Astrocyte of the cerebellum (primary cell): ENCODE data around the gene NRDE2.
A peak's percentile ranks its signal among the peaks of the same experiment; 100 is the strongest.
"Not testable (repeated sequence)": the region's sequence is repeated elsewhere in the genome, so short reads cannot be mapped to it uniquely, and the experiment has no call there.

Source experiments
- DNase-seq: peaks from one replicate; pipeline ENCODE4 v3.0.0-alpha.2; 2011; ENCODE audit warnings: low read depth
- H3K4me3 ChIP-seq: 2 replicates; pipeline ENCODE4 v1.5.1; 2011; ENCODE audit warnings: mild to moderate bottlenecking, low read depth, low read length, moderate library complexity
- CTCF ChIP-seq: IDR thresholded peaks from 2 replicates; pipeline ENCODE4 v1.5.1; 2012; ENCODE audit warnings: low read length, low read depth, moderate library complexity, mild to moderate bottlenecking; ENCODE audit errors: missing control alignments
- in situ Hi-C: cut with HindIII; loops from 2 replicates; pipeline ENCODE4 v1.10.0; 2017; ENCODE audit warnings: low sequenced_read_pairs

NRDE2 gene

GRCh38 chr14:90246936-90247335 is 84.8 kb downstream of the NRDE2 start:
- TF ChIP-seq CTCF, result no peak
- no peak overlapping the region for H3K4me3 ChIP-seq
- in situ Hi-C loops, result no loop called here
- no peak for DNase-seq

- TF ChIP-seq CTCF, result no peak
- in situ Hi-C loops, result no loop called here
- no peak for DNase-seq
- no peak overlapping the region for H3K4me3 ChIP-seq
Observed at GRCh38 chr14:90242444-90242843, 89.3 kb downstream of the NRDE2 start.

GRCh38 chr14:90239139-90239538 is 92.6 kb downstream of the NRDE2 start:
- no peak for TF ChIP-seq CTCF
- in situ Hi-C loops, result no loop called here
- H3K4me3 ChIP-seq, result no peak overlapping the region
- DNase-seq, result no peak

- H3K4me3 ChIP-seq, result no peak overlapping the region
- TF ChIP-seq CTCF, result peak; percentile 80
- in situ Hi-C loops, result no loop called here
- DNase-seq, result no peak
Observed at GRCh38 chr14:90235179-90235976, 96.4 kb downstream of the NRDE2 start.

GRCh38 chr14:90229942-90230341 is 101.8 kb downstream of the NRDE2 start:
- DNase-seq, H3K4me3 ChIP-seq, in situ Hi-C loops: not testable (repeated sequence)

GRCh38 chr14:90228478-90228877 is 103.3 kb downstream of the NRDE2 start:
- in situ Hi-C loops, result no loop called here

More at GRCh38 chr14:90228478-90228877, 103.3 kb downstream of the NRDE2 start:
- no peak for DNase-seq
- no peak for TF ChIP-seq CTCF
- H3K4me3 ChIP-seq, result no peak overlapping the region
